Ascending aorta (tissue), 2 donors: ENCODE data around the gene POLDIP3. TPM values are rescaled to one million over a fixed set of nuclear protein-coding genes. Genes with fewer than 3 reads are reported as not detected.
"Not testable (repeated sequence)": the region's sequence is repeated elsewhere in the genome, so short reads cannot be mapped to it uniquely, and the experiment has no call there.

ENCODE experiments used
- DNase-seq, 2 donors: peaks; one replicate each; pipeline ENCODE4 v3.0.0-alpha.2; 2019; ENCODE audit warnings: low spot score in 2 of 2
- H3K27ac ChIP-seq, 2 donors: fragments of 200-600 bp; sonication (generic); one replicate each; pipeline ENCODE4 v1.5.1; 2016 to 2017; ENCODE audit warnings: mild to moderate bottlenecking in 1 of 2
- H3K27me3 ChIP-seq: fragments of 200-600 bp; sonication (generic); one replicate; pipeline ENCODE4 v1.5.1; 2017
- H3K36me3 ChIP-seq, 2 donors: fragments of 200-600 bp; sonication (generic); one replicate each; pipeline ENCODE4 v1.5.1; 2016
- H3K4me1 ChIP-seq, 2 donors: fragments of 200-600 bp; sonication (generic); one replicate each; pipeline ENCODE4 v1.5.1; 2016 to 2017; ENCODE audit warnings: mild to moderate bottlenecking in 1 of 2
- H3K4me3 ChIP-seq, 2 donors: fragments of 200-600 bp; sonication (generic); one replicate each; pipeline ENCODE4 v1.5.1; 2016 to 2017; ENCODE audit warnings: mild to moderate bottlenecking in 1 of 2
- H3K9me3 ChIP-seq, 2 donors: fragments of 200-600 bp; sonication (generic); one replicate each; pipeline ENCODE4 v1.5.1; 2016
- intact Hi-C: fragments of 100-400 bp; cut with DNase I; formaldehyde crosslinking; loops from one replicate; pipeline ENCODE4 v1.15.1; 2023
- total RNA-seq: library from RNA; depleted of rRNA; stranded (reverse); fragments of >200 nt; gene quantifications from one replicate; pipeline ENCODE4 v1.1.0, GENCODE V29; 2016
- TF ChIP-seq, protein P1 (sequence below), 3 experiments: fragments of 200-600 bp in 2 of 3; fragments of 450-650 bp in 1 of 3; sonication (generic) in 2 of 3; IDR thresholded peaks; one replicate each; pipeline ENCODE4 v1.5.1; 2016 to 2019; ENCODE audit warnings: antibody characterized with exemption in 3 of 3, mild to moderate bottlenecking in 1 of 3, moderate library complexity in 1 of 3

The POLDIP3 gene
- total RNA-seq, 1 donor from 2014 or later = 22.9 TPM

GRCh38 chr22:42565956-42566355 is 48.7 kb downstream of the POLDIP3 start:
- Histone ChIP-seq H3K9me3 (no peaks in the 10 kb centered on the region), H3K27ac (no peak overlapping the region), H3K27me3 (no peaks in the 10 kb centered on the region), H3K4me1 (no peaks in the 10 kb centered on the region), H3K4me3 (no peak overlapping the region), H3K36me3 (no peaks in the 10 kb centered on the region)
- TF ChIP-seq, protein P1, sequence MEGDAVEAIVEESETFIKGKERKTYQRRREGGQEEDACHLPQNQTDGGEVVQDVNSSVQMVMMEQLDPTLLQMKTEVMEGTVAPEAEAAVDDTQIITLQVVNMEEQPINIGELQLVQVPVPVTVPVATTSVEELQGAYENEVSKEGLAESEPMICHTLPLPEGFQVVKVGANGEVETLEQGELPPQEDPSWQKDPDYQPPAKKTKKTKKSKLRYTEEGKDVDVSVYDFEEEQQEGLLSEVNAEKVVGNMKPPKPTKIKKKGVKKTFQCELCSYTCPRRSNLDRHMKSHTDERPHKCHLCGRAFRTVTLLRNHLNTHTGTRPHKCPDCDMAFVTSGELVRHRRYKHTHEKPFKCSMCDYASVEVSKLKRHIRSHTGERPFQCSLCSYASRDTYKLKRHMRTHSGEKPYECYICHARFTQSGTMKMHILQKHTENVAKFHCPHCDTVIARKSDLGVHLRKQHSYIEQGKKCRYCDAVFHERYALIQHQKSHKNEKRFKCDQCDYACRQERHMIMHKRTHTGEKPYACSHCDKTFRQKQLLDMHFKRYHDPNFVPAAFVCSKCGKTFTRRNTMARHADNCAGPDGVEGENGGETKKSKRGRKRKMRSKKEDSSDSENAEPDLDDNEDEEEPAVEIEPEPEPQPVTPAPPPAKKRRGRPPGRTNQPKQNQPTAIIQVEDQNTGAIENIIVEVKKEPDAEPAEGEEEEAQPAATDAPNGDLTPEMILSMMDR (IDR thresholded peaks at IDR 0.05) = no peak
- intact Hi-C loops = no loop called here
- DNase-seq = no peak

DNA sequence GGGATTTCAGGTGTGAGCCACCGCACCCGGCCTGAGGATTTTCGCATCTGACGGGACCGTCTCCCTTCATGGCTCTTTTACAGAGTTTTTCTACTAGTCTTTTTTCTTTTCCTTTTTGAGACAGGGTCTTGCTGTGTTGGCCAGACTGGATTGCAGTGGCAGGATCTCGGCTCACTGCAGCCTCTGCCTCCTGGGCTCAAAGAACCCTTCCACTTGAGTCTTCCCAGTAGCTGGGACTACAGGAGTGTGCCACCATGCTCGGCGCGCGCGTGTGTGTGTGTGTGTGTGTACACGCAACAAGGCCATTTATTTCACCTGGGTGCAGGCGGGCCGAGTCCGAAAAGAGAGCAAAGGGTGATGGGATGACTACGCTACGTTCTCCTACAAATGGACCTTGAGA is 50.0 kb downstream of the POLDIP3 start:
- H3K4me1 ChIP-seq = no peaks in the 10 kb centered on the region
- H3K36me3 ChIP-seq = no peaks in the 10 kb centered on the region
- intact Hi-C loops = no loop called here
- no peaks in the 10 kb centered on the region for H3K9me3 ChIP-seq
- no peak for DNase-seq
- no peaks in the 10 kb centered on the region for H3K27me3 ChIP-seq
- TF ChIP-seq, protein P1 (IDR thresholded peaks at IDR 0.05) = no peak
- no peak overlapping the region for H3K4me3 ChIP-seq
- H3K27ac ChIP-seq = no peak overlapping the region

DNA sequence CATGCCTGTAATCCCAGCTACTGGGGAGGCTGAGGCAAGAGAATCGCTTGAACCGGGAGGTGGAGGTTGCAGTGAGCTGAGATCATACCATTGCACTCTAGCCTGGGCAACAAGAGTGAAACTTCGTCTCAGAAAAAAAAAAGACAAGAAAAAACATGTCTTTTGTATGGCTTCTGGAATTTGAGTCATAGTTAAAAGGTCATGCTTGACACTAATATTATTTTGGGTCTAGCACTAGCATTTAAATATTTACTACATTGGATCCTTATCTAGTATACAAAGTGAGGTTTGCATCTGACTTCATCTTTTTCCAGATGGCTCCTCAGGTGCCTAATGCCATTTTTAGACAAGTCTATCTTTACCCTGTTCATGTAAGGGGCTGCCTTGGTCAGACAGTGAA is 50.7 kb downstream of the POLDIP3 start:
- H3K4me1 ChIP-seq, H3K9me3 ChIP-seq, H3K27ac ChIP-seq, H3K36me3 ChIP-seq, H3K4me3 ChIP-seq, intact Hi-C loops, DNase-seq, H3K27me3 ChIP-seq: not testable (repeated sequence)

DNA sequence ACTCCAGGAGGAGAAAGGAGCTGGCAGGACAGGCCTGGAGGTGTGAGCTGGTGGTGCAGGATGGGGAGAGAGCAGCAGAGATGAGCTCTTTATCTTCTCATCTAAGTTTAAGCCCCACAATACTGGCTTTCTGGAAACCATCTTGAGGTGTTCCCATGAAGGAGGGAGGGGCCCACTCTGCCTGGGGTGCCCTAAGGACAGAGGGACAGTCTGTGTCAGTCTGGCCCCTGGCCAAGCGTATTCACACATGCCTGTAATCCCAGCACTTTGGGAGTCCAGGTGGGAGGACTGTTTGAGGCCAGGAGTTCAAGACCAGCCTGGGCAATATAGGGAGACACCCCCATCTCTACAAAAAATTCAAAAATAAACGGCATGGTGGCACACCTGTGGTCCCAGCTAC is 52.0 kb downstream of the POLDIP3 start:
- TF ChIP-seq, protein P1 (IDR thresholded peaks at IDR 0.05) = no peak
- no peak for DNase-seq
- intact Hi-C loops = no loop called here
- no peaks in the 10 kb centered on the region for H3K36me3 ChIP-seq
- H3K9me3 ChIP-seq = no peaks in the 10 kb centered on the region
- no peaks in the 10 kb centered on the region for H3K4me1 ChIP-seq
- H3K4me3 ChIP-seq = no peak overlapping the region
- no peak overlapping the region for H3K27ac ChIP-seq
- no peaks in the 10 kb centered on the region for H3K27me3 ChIP-seq

- no peak overlapping the region for H3K27ac ChIP-seq
- no peaks in the 10 kb centered on the region for H3K4me1 ChIP-seq
- DNase-seq = no peak
- intact Hi-C loops = no loop called here
- H3K9me3 ChIP-seq = no peaks in the 10 kb centered on the region
- H3K27me3 ChIP-seq = no peaks in the 10 kb centered on the region
- TF ChIP-seq, protein P1 (IDR thresholded peaks at IDR 0.05) = no peak
- H3K36me3 ChIP-seq = no peaks in the 10 kb centered on the region
- H3K4me3 ChIP-seq = no peak overlapping the region
Observed at GRCh38 chr22:42562279-42562678, 52.4 kb downstream of the POLDIP3 start.

GRCh38 chr22:42561856-42562255 is 52.8 kb downstream of the POLDIP3 start:
- Histone ChIP-seq H3K4me1 (no peaks in the 10 kb centered on the region), H3K27me3 (no peaks in the 10 kb centered on the region), H3K9me3 (no peaks in the 10 kb centered on the region), H3K4me3 (no peak overlapping the region), H3K36me3 (no peaks in the 10 kb centered on the region), H3K27ac (no peak overlapping the region)
- TF ChIP-seq, protein P1 (IDR thresholded peaks at IDR 0.05) = no peak
- intact Hi-C loops = no loop called here
- no peak for DNase-seq
